Trophoblast cell (in vitro differentiated cells and primary cell): ENCODE results near the gene PWWP2B.
A peak's percentile ranks its signal among the peaks of the same experiment; 100 is the strongest.

Experiments
- DNase-seq, 2 donors: peaks; one replicate each; pipeline ENCODE4 v3.0.0-alpha.2; 2016
- H2AFZ ChIP-seq: 2 replicates; pipeline ENCODE4 v1.6.1; 2013; ENCODE audit warnings: low read length, moderate library complexity, mild to moderate bottlenecking; ENCODE audit not compliant: insufficient read depth, poor library complexity
- H2AK5ac ChIP-seq: 2 replicates; pipeline ENCODE4 v1.6.1; 2013; ENCODE audit warnings: mild to moderate bottlenecking, low read length
- H2BK120ac ChIP-seq: 2 replicates; pipeline ENCODE4 v1.6.1; 2013; ENCODE audit warnings: low read length, mild to moderate bottlenecking, moderate library complexity; ENCODE audit not compliant: insufficient read depth, poor library complexity
- H2BK12ac ChIP-seq: 2 replicates; pipeline ENCODE4 v1.6.1; 2013; ENCODE audit warnings: mild to moderate bottlenecking, low read length, moderate library complexity
- H2BK5ac ChIP-seq: 2 replicates; pipeline ENCODE4 v1.6.1; 2013; ENCODE audit warnings: low read length, low read depth, moderate library complexity, mild to moderate bottlenecking; ENCODE audit not compliant: poor library complexity
- H3K14ac ChIP-seq: 2 replicates; pipeline ENCODE4 v1.6.1; 2013; ENCODE audit warnings: mild to moderate bottlenecking, low read length
- H3K18ac ChIP-seq: 2 replicates; pipeline ENCODE4 v1.6.1; 2013; ENCODE audit warnings: mild to moderate bottlenecking, low read length
- H3K23ac ChIP-seq: 2 replicates; pipeline ENCODE4 v1.6.1; 2013; ENCODE audit warnings: low read length
- H3K27ac ChIP-seq: 2 replicates; pipeline ENCODE4 v1.5.1; 2013; ENCODE audit warnings: low read depth, mild to moderate bottlenecking, inconsistent platforms, low read length, moderate library complexity
- H3K27me3 ChIP-seq: 2 replicates; pipeline ENCODE4 v1.6.1; 2013; ENCODE audit warnings: inconsistent platforms, mild to moderate bottlenecking, low read length, moderate library complexity; ENCODE audit not compliant: insufficient read depth
- H3K36me3 ChIP-seq, 2 experiments: 1 replicate in 1 of 2; 2 replicates in 1 of 2; pipeline ENCODE4 v1.6.1; 2013; ENCODE audit warnings: low read length in 2 of 2, mild to moderate bottlenecking in 2 of 2, moderate library complexity in 1 of 2; ENCODE audit not compliant: insufficient read depth in 2 of 2, control insufficient read depth in 1 of 2
- H3K4ac ChIP-seq: 2 replicates; pipeline ENCODE4 v1.6.1; 2013; ENCODE audit warnings: low read depth, mild to moderate bottlenecking, low read length, moderate library complexity
- H3K4me1 ChIP-seq, 2 experiments: 1 replicate in 1 of 2; 2 replicates in 1 of 2; pipeline ENCODE4 v1.6.1; 2013; ENCODE audit warnings: low read length in 2 of 2, mild to moderate bottlenecking in 2 of 2, moderate library complexity in 1 of 2; ENCODE audit not compliant: insufficient read depth in 2 of 2, control insufficient read depth in 1 of 2
- H3K4me2 ChIP-seq: 2 replicates; pipeline ENCODE4 v1.6.1; 2013; ENCODE audit warnings: inconsistent platforms, mild to moderate bottlenecking, low read length, moderate library complexity
- H3K4me3 ChIP-seq: 2 replicates; pipeline ENCODE4 v1.5.1; 2013; ENCODE audit warnings: mild to moderate bottlenecking, low read depth, low read length, inconsistent platforms
- H3K79me1 ChIP-seq: one replicate; pipeline ENCODE4 v1.6.1; 2013; ENCODE audit warnings: low read length
- H3K79me2 ChIP-seq: 2 replicates; pipeline ENCODE4 v1.6.1; 2013; ENCODE audit warnings: low read length, mild to moderate bottlenecking; ENCODE audit not compliant: control insufficient read depth, insufficient read depth, poor library complexity
- H3K9ac ChIP-seq: 2 replicates; pipeline ENCODE4 v1.6.1; 2013; ENCODE audit warnings: mild to moderate bottlenecking, low read length
- H3K9me3 ChIP-seq: 2 replicates; pipeline ENCODE4 v1.6.1; 2013; ENCODE audit warnings: low read depth, mild to moderate bottlenecking, control low read depth, inconsistent platforms, low read length; ENCODE audit not compliant: insufficient read depth
- H4K12ac ChIP-seq: 2 replicates; pipeline ENCODE4 v1.6.1; 2013; ENCODE audit warnings: low read depth, mild to moderate bottlenecking, low read length, moderate library complexity
- H4K8ac ChIP-seq: 2 replicates; pipeline ENCODE4 v1.6.1; 2013; ENCODE audit warnings: low read depth, mild to moderate bottlenecking, low read length, moderate library complexity
- H4K91ac ChIP-seq: one replicate; pipeline ENCODE4 v1.6.1; 2013; ENCODE audit warnings: low read depth, mild to moderate bottlenecking, low read length, moderate library complexity
- WGBS: extraction: QIAGEN DNeasy Blood & Tissue Kit; methylation state at CpG from one replicate; pipeline ENCODE4 v1.1.7; 2013; ENCODE audit warnings: missing lambda C conversion rate; ENCODE audit not compliant: insufficient read length, insufficient coverage; ENCODE audit errors: extremely low coverage; 5-methylcytosine and 5-hydroxymethylcytosine counted together

PWWP2B gene

DNA sequence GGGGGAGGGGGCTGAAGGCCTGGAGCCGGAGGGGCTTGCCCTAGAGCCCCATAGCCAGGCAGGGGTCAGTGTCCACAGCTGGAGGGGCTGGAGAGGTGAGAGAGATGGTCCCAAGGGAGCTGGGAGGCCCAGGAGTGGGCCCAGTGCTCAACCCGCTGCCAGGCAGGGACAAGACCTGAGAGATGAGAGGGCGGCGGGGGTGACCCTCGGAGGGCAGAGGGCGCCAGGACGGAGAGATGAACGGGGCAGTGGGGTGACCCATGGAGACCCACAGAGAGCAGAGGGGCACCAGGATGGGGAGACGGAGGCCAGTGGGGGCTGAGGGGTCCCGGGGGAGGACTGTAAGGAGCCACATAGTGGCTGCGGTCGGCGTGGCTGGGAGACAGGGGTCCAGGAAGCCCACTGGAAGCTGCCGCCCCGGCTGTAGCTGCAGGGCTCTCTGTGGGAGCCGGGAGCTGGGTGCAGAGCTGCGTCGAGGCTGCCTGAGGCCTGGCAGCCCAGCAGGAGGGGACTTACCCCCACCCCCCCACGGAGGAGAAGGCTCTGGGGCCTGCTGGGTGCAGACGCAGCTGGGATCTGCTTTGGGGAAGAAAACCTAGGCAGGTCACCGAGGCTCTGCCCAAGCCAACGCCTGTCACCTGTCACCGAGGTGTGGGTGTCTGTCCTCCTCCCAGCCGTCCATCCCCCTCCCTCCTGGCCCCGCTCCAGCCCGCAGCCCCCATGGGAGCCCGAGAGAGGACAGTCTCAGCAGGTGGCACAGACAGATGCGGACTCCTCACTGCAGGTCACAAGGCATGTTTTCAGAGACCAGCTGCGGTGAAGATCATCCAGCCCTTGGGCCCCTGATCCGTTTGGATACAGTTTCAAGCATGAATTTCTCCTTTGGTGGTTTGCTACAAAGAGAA is 25.1 kb downstream of the PWWP2B start:
- Histone ChIP-seq H3K9ac (no peak overlapping the region), H3K4me1 (peaks cover 37% of the 10 kb centered on the region in 2 experiments), H3K4me3 (no peak overlapping the region), H3K9me3 (peaks cover 16% of the 10 kb centered on the region), H2AK5ac (peak overlapping the region; percentile 84), H3K27ac (peak overlapping the region; percentile 59), H3K23ac (no peak overlapping the region), H2BK120ac (peak overlapping the region; percentile 44), H3K18ac (peak overlapping the region; percentile 84), H2AFZ (peak overlapping the region; percentile 13), H2BK12ac (peak overlapping the region; percentile 64), H3K4ac (peak overlapping the region; percentile 44), H2BK5ac (peak overlapping the region; percentile 28), H4K8ac (peak overlapping the region; percentile 69), H4K12ac (peak overlapping the region; percentile 45), H3K79me2 (peaks cover 8% of the 10 kb centered on the region), H3K36me3 (peaks cover 5 to 12% of the 10 kb centered on the region in 2 experiments), H3K27me3 (no peaks in the 10 kb centered on the region), H3K4me2 (peak overlapping the region; percentile 6), H3K79me1 (peaks cover 14% of the 10 kb centered on the region), H4K91ac (peak overlapping the region; percentile 87), H3K14ac (peak overlapping the region; percentile 67)
- DNase-seq = no peak
- no CpG with 5 or more reads among the region's 30 CpGs for WGBS

DNA sequence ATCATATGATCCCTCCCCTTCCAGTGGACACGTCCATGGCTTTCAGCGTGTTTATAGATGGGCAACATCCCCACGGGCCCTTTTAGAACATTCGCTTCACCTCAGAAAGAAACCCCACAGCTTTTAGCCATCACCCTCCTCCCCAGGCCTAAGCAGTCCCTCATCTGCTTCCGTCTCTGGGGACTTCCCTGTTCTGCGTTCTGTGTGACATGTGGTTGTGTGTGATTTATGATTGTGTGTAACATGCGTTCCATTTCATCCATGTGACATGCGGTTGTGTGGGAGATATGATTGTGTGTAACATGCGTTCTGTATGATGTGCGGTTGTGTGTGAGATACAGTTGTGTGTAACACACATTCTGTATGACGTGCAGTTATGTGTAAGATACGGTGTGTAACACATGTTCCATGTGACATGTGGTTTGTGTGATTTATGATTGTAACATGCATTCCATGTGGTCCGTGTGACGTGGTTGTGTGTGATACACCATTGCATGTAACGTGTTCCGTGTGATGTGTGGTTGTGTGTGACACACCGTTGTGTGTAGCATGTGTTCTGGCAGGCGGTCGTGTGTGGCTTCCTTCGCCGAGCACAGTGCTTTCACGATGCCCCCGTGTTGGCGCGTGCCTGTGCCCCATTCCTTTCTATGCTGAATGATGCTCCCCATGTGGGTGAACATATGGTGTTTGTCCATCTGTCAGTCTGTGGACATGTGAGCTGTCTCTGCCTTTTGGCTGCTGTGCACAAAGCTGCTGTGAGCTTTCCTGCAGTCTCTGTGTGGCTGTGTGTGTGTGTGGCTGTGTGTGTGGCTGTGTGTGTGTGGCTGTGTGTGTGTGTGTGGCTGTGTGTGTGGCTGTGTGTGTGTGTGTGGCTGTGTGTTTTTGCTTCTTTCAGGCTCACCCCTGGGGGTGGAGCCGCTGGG is 26.2 kb downstream of the PWWP2B start:
- no peak overlapping the region for H2BK120ac ChIP-seq
- no peak overlapping the region for H2AFZ ChIP-seq
- H4K12ac ChIP-seq = no peak overlapping the region
- H3K36me3 ChIP-seq = peaks cover 0 to 13% of the 10 kb centered on the region in 2 experiments
- H3K27ac ChIP-seq = no peak overlapping the region
- H3K4me3 ChIP-seq = peak overlapping the region; percentile 18
- no peak overlapping the region for H2BK5ac ChIP-seq
- H3K79me1 ChIP-seq = peaks cover 14% of the 10 kb centered on the region
- no peak overlapping the region for H4K91ac ChIP-seq
- H3K9me3 ChIP-seq = peaks cover 16% of the 10 kb centered on the region
- H3K79me2 ChIP-seq = peaks cover 5% of the 10 kb centered on the region
- H3K9ac ChIP-seq = no peak overlapping the region
- peaks cover 30 to 32% of the 10 kb centered on the region in 2 experiments for H3K4me1 ChIP-seq
- H2AK5ac ChIP-seq = no peak overlapping the region
- H3K4me2 ChIP-seq = no peak overlapping the region
- H3K4ac ChIP-seq = no peak overlapping the region
- H3K27me3 ChIP-seq = no peaks in the 10 kb centered on the region
- no CpG with 5 or more reads among the region's 26 CpGs for WGBS
- DNase-seq = peak in 1 of 2 donors; percentile 18
- no peak overlapping the region for H3K23ac ChIP-seq
- H4K8ac ChIP-seq = no peak overlapping the region
- no peak overlapping the region for H3K14ac ChIP-seq
- no peak overlapping the region for H3K18ac ChIP-seq
- no peak overlapping the region for H2BK12ac ChIP-seq

DNA sequence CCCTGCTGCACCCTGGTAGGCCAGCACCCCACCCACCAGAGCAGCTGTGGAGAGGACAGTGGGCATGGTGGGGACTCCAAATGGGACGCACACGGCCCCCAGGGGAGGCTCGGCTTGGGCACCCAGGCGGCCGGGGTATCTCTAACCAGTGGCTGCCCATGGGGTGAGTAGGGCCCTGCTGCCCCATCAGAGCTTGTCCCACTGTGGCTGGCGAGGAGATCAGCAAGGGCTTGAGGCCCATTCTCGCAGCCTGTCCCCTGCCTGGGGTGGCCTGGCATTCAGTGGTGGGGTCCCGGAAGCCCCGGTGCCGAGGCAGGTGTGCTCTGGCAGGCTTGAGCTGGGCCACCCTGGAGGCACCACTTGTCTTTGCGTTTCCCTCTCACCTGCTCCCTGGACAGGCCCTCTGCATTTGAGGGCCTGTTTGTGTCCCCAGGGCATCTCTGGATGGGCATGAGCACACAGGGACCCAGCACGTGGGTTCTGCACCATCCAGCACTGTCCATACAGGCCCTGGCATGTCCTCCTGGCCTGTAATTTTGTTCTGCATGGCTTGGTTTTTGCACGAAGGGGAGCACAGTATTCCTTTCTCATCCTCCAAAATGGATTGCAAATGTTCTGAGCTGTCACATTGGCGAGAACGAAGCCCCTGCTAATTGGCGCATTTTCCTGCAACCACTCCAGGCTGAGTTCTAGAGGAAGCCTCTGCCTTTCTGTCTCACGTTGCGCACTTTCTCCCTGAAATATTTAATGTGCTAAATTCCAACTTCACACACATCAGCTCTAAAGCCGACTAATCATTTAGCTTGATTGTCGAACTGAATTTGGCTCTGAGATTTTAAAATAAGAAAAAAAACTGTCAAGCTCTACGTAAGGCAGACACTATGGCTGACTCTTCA is 27.2 kb downstream of the PWWP2B start:
- Histone ChIP-seq H2BK5ac (no peak overlapping the region), H4K12ac (no peak overlapping the region), H3K79me2 (peaks cover 5% of the 10 kb centered on the region), H3K23ac (no peak overlapping the region), H3K9me3 (peaks cover 16% of the 10 kb centered on the region), H3K4ac (no peak overlapping the region), H2BK120ac (no peak overlapping the region), H3K27me3 (no peaks in the 10 kb centered on the region), H4K91ac (no peak overlapping the region), H3K79me1 (peaks cover 14% of the 10 kb centered on the region), H2AFZ (no peak overlapping the region), H3K14ac (no peak overlapping the region), H2AK5ac (no peak overlapping the region), H2BK12ac (no peak overlapping the region), H3K18ac (no peak overlapping the region), H3K27ac (no peak overlapping the region), H3K4me1 (peaks cover 20 to 22% of the 10 kb centered on the region in 2 experiments), H4K8ac (no peak overlapping the region), H3K9ac (no peak overlapping the region), H3K4me3 (no peak overlapping the region), H3K4me2 (no peak overlapping the region), H3K36me3 (peaks cover 0 to 13% of the 10 kb centered on the region in 2 experiments)
- no peak for DNase-seq
- WGBS = no CpG with 5 or more reads among the region's 21 CpGs
